ENCODE measurements around the gene PTPN14.

Gene PTPN14

GRCh38 chr1:214500340-214501055 lies 50.9 kb downstream of the PTPN14 start:
- no peaks in the 10 kb centered on the region for H3K27me3 ChIP-seq (replicated peaks; ENCODE audit: insufficient read depth, low read length)
- H3K4me3 ChIP-seq (ENCODE audit: low read length): no peak overlapping the region
- DNase-seq: no peak
- no peaks in the 10 kb centered on the region for H3K9me3 ChIP-seq (replicated peaks; ENCODE audit: insufficient read depth, low read length)
- H3K36me3 ChIP-seq (replicated peaks; ENCODE audit: insufficient read depth, low read length): no peaks in the 10 kb centered on the region
- H3K9ac ChIP-seq (ENCODE audit: low read length): no peak overlapping the region
- no peaks in the 10 kb centered on the region for H3K4me1 ChIP-seq (ENCODE audit: low read length)
- H4K20me1 ChIP-seq (ENCODE audit: insufficient read depth, low read length): no peaks in the 10 kb centered on the region
- no peaks in the 10 kb centered on the region for H3K79me2 ChIP-seq (ENCODE audit: low read length)
- no peak overlapping the region for H3K4me2 ChIP-seq (ENCODE audit: low read depth, low read length)
- no peak overlapping the region for H3K27ac ChIP-seq (ENCODE audit: low read length)
- no peak overlapping the region for H2AFZ ChIP-seq (ENCODE audit: low read length)
- TF ChIP-seq EZH2phosphoT487 (IDR thresholded peaks at IDR 0.05; ENCODE audit: low read length) (no peak), CTCF (IDR thresholded peaks at IDR 0.05; ENCODE audit: low read length) (no peak), EZH2 (optimal IDR thresholded peaks at IDR 0.05; ENCODE audit: low read depth, low read length) (no peak)
- no peaks in the 10 kb centered on the region for H3F3A ChIP-seq (ENCODE audit: insufficient read depth, low read length)
- no peaks in the 10 kb centered on the region for H3K9me2 ChIP-seq (replicated peaks; ENCODE audit: insufficient read depth, low read length)

- Histone ChIP-seq H3K36me3 (replicated peaks; ENCODE audit: insufficient read depth, low read length) (no peaks in the 10 kb centered on the region), H4K20me1 (ENCODE audit: insufficient read depth, low read length) (no peaks in the 10 kb centered on the region), H3K27ac (ENCODE audit: low read length) (no peak overlapping the region), H3K4me1 (ENCODE audit: low read length) (no peaks in the 10 kb centered on the region), H2AFZ (ENCODE audit: low read length) (no peak overlapping the region), H3F3A (ENCODE audit: insufficient read depth, low read length) (no peaks in the 10 kb centered on the region), H3K9me2 (replicated peaks; ENCODE audit: insufficient read depth, low read length) (no peaks in the 10 kb centered on the region), H3K27me3 (replicated peaks; ENCODE audit: insufficient read depth, low read length) (no peaks in the 10 kb centered on the region), H3K4me3 (ENCODE audit: low read length) (no peak overlapping the region), H3K79me2 (ENCODE audit: low read length) (no peaks in the 10 kb centered on the region), H3K9ac (ENCODE audit: low read length) (no peak overlapping the region), H3K4me2 (ENCODE audit: low read depth, low read length) (no peak overlapping the region), H3K9me3 (replicated peaks; ENCODE audit: insufficient read depth, low read length) (no peaks in the 10 kb centered on the region)
- no peak for DNase-seq
- TF ChIP-seq EZH2phosphoT487 (IDR thresholded peaks at IDR 0.05; ENCODE audit: low read length) (no peak), CTCF (IDR thresholded peaks at IDR 0.05; ENCODE audit: low read length) (no peak), EZH2 (optimal IDR thresholded peaks at IDR 0.05; ENCODE audit: low read depth, low read length) (no peak)
Observed at GRCh38 chr1:214499732-214500131, 51.7 kb downstream of the PTPN14 start.

DNA sequence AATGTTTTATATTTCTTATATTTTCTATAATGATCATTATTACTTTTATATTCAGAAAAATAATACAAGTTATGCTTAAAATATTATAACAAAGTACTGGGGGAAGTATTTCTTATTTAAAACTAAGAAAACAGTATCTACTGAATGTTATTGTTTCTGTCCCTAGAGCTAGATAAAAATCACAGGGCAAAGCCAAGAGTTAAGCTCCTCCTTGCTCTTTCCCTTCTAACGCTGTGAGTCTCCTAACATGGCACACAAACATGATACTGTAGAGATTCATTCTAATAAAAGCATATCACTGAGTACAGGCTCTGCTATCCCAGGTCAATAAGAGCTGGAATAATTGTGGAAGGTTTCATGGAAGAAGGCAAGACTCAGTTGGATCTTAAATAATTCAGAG lies 53.4 kb downstream of the PTPN14 start:
- Histone ChIP-seq H3K36me3 (replicated peaks; ENCODE audit: insufficient read depth, low read length) (no peaks in the 10 kb centered on the region), H2AFZ (ENCODE audit: low read length) (no peak overlapping the region), H3K4me3 (ENCODE audit: low read length) (no peak overlapping the region), H3K4me2 (ENCODE audit: low read depth, low read length) (no peak overlapping the region), H3K79me2 (ENCODE audit: low read length) (no peaks in the 10 kb centered on the region), H3K27me3 (replicated peaks; ENCODE audit: insufficient read depth, low read length) (no peaks in the 10 kb centered on the region), H3K9ac (ENCODE audit: low read length) (no peak overlapping the region), H3K9me2 (replicated peaks; ENCODE audit: insufficient read depth, low read length) (no peaks in the 10 kb centered on the region), H3K9me3 (replicated peaks; ENCODE audit: insufficient read depth, low read length) (no peaks in the 10 kb centered on the region), H3K27ac (ENCODE audit: low read length) (no peak overlapping the region), H4K20me1 (ENCODE audit: insufficient read depth, low read length) (no peaks in the 10 kb centered on the region), H3K4me1 (ENCODE audit: low read length) (no peaks in the 10 kb centered on the region), H3F3A (ENCODE audit: insufficient read depth, low read length) (no peaks in the 10 kb centered on the region)
- TF ChIP-seq CTCF (IDR thresholded peaks at IDR 0.05; ENCODE audit: low read length): no peak
- TF ChIP-seq EZH2phosphoT487 (IDR thresholded peaks at IDR 0.05; ENCODE audit: low read length): no peak
- no peak for TF ChIP-seq EZH2 (optimal IDR thresholded peaks at IDR 0.05; ENCODE audit: low read depth, low read length)
- DNase-seq: no peak
